Type B pancreatic cell (in vitro differentiated cells): Measurements from ENCODE around the gene PPP1R16B. TPM values are rescaled to one million over a fixed set of nuclear protein-coding genes. Genes with fewer than 3 reads are reported as not detected.

Experiments used
- DNase-seq: peaks from one replicate; pipeline ENCODE4 v3.0.0; 2021; ENCODE audit warnings: mixed read lengths; ENCODE audit not compliant: unreplicated experiment; ENCODE audit errors: extremely low spot score
- H3K27ac Mint-ChIP-seq: 2 replicates; pipeline ENCODE4 v1.8.0; 2021; ENCODE audit warnings: mild to moderate bottlenecking, mixed read lengths
- H3K27me3 Mint-ChIP-seq: 2 replicates; pipeline ENCODE4 v1.8.0; 2021; ENCODE audit warnings: mixed read lengths
- H3K36me3 Mint-ChIP-seq: 2 replicates; pipeline ENCODE4 v1.8.0; 2021; ENCODE audit warnings: mixed read lengths
- H3K4me1 Mint-ChIP-seq: one replicate; pipeline ENCODE4 v1.8.0; 2021; ENCODE audit warnings: mixed read lengths; ENCODE audit not compliant: unreplicated experiment
- H3K4me3 Mint-ChIP-seq: 2 replicates; pipeline ENCODE4 v1.8.0; 2021; ENCODE audit warnings: mild to moderate bottlenecking, mixed read lengths
- H3K9me3 Mint-ChIP-seq: 2 replicates; pipeline ENCODE4 v1.8.0; 2021; ENCODE audit warnings: mixed read lengths
- CTCF ChIP-seq: fragments of 200-600 bp; sonication (generic); conservative IDR thresholded peaks from 2 replicates; pipeline ENCODE4 v1.5.0; 2021; ENCODE audit warnings: antibody characterized with exemption, mild to moderate bottlenecking
- total RNA-seq: library from RNA; stranded (reverse); gene quantifications from 2 replicates; pipeline ENCODE4 v1.2.1, GENCODE V29; 2021; ENCODE audit warnings: low replicate concordance

The PPP1R16B gene
- total RNA-seq, 1 donor from 2014 or later, result 0.31 TPM

- peaks cover 14% of the 10 kb centered on the region for H3K27me3 Mint-ChIP-seq
- H3K9me3 Mint-ChIP-seq, result no peaks in the 10 kb centered on the region
- H3K4me3 Mint-ChIP-seq, result no peak overlapping the region
- TF ChIP-seq CTCF, result no peak
- DNase-seq, result no peak
- no peaks in the 10 kb centered on the region for H3K4me1 Mint-ChIP-seq
- no peaks in the 10 kb centered on the region for H3K36me3 Mint-ChIP-seq
- H3K27ac Mint-ChIP-seq, result no peak overlapping the region
Measured at GRCh38 chr20:38863024-38863851, 57.7 kb downstream of the PPP1R16B start.

GRCh38 chr20:38864662-38865061 is 59.2 kb downstream of the PPP1R16B start:
- Mint-ChIP-seq H3K9me3 (no peaks in the 10 kb centered on the region), H3K36me3 (no peaks in the 10 kb centered on the region), H3K4me3 (no peak overlapping the region), H3K27ac (no peak overlapping the region), H3K27me3 (peaks cover 10% of the 10 kb centered on the region), H3K4me1 (no peaks in the 10 kb centered on the region)
- DNase-seq, result no peak
- no peak for TF ChIP-seq CTCF

GRCh38 chr20:38866265-38867061 is 61.0 kb downstream of the PPP1R16B start:
- Mint-ChIP-seq H3K36me3 (no peaks in the 10 kb centered on the region), H3K4me3 (no peak overlapping the region), H3K4me1 (peaks cover 3% of the 10 kb centered on the region), H3K27ac (no peak overlapping the region), H3K9me3 (no peaks in the 10 kb centered on the region), H3K27me3 (peaks cover 17% of the 10 kb centered on the region)
- DNase-seq, result no peak
- TF ChIP-seq CTCF, result no peak

- no peaks in the 10 kb centered on the region for H3K36me3 Mint-ChIP-seq
- peaks cover 3% of the 10 kb centered on the region for H3K4me1 Mint-ChIP-seq
- no peak for DNase-seq
- H3K27ac Mint-ChIP-seq, result no peak overlapping the region
- TF ChIP-seq CTCF, result no peak
- H3K4me3 Mint-ChIP-seq, result no peak overlapping the region
- no peaks in the 10 kb centered on the region for H3K9me3 Mint-ChIP-seq
- peaks cover 17% of the 10 kb centered on the region for H3K27me3 Mint-ChIP-seq
Measured at GRCh38 chr20:38867062-38867359, 61.5 kb downstream of the PPP1R16B start.

GRCh38 chr20:38870733-38871559 is 65.4 kb downstream of the PPP1R16B start:
- TF ChIP-seq CTCF, result no peak
- Mint-ChIP-seq H3K27me3 (peaks cover 25% of the 10 kb centered on the region), H3K4me3 (no peak overlapping the region), H3K36me3 (no peaks in the 10 kb centered on the region), H3K4me1 (peaks cover 3% of the 10 kb centered on the region), H3K27ac (no peak overlapping the region), H3K9me3 (no peaks in the 10 kb centered on the region)
- no peak for DNase-seq
